Stimulated activated CD4-positive, alpha-beta T cell treated with anti-CD3 and anti-CD28 coated beads, Interleukin-12 subunit alpha, Interleukin-12 subunit beta, amount 100 ng/mL, for 24 hours (primary cell): Measurements from ENCODE around the gene TRANK1.
A peak's percentile ranks its signal among the peaks of the same experiment; 100 is the strongest.
"Not testable (repeated sequence)": the region's sequence is repeated elsewhere in the genome, so short reads cannot be mapped to it uniquely, and the experiment has no call there.

Source experiments
- DNase-seq, 2 experiments: peaks; one replicate each; pipeline ENCODE4 v3.0.0-alpha.2; 2020; ENCODE audit warnings: low read depth in 2 of 2

The TRANK1 gene

DNA sequence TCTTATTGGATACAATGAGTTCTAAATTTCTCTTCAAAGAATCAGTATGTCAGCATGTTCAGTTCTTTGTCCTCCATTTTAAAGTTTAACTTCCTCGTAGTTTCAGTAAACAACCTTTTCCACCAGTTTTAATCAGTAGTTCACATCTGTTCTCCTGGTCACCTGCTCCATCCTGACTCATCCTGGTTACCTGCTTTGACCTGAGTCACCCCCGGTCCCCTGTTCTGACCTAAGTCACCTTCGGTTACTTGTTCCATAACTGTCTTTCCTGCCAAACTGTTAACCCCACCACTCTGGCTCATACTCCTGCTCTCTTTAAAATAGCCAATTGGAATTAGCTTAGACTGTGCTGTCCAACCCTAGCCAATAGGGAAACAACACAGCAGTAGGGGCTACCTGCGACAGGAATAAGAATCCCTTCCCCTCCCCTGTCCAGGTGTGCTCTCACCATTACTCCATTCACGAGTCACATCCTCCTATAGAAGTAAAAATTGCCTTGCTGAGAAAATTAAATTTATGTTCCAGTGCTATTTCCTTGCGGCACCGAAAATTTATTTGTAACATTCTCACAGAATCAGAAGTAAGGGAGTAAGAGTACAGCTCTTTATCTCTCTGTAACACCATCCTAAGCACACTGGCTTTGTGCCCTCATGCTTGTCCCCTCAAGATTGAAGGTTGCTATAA, 23.8 kb downstream of the TRANK1 start:
- DNase-seq, result no peak

- no peak for DNase-seq
These were observed 25.3 kb downstream of the TRANK1 start for GRCh38 chr3:36919439-36920160.

DNA sequence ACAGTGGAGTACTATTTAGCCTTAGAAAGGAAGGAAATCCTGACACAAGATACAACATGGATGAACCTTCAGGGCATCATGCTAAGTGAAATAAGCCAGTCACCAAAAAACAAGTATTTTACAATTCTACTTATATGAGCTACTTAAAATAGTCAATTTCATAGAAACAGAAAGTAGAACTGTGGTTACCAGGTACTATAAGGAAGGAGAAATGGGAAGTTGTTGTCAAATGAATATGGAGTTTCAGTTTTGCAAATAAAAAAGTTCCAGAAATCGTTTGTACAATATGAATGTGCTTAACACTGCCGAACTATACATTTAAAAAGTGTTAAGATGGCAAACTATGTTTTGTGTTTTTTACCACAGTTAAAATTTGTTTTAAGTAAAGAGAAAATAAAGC, 26.8 kb downstream of the TRANK1 start:
- no peak for DNase-seq

- peak in 1 of 2 experiments; percentile 6 for DNase-seq
These were observed 32.7 kb downstream of the TRANK1 start for GRCh38 chr3:36911990-36912804.

- no peak for DNase-seq
These were observed 35.2 kb downstream of the TRANK1 start for GRCh38 chr3:36909666-36910065.

GRCh38 chr3:36909181-36909580, 35.7 kb downstream of the TRANK1 start:
- DNase-seq, result no peak

DNA sequence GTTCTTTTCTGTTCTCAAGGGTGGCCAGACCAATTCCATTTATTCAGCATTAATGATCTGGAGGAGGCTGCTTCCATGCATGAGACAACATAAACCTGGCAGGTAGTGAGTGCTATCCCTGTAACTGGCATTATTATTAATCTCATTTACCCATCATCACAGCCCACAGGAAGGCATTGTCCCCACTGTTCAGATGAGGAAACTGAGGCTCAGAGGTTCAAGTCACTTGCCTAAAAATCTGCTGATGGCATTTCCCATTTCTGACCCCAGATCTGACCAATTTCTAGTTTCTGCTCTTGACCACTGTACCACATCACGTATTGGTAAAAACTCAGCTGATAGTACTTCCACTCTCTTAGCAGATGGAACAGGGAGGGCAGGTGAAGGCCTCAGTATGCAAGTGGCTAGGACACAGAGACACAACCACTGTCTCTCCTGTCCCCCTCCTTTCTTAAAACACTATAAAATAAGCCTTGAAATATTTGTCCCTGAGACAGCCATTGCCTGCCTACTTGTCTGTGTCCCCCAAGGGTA, 36.1 kb downstream of the TRANK1 start:
- DNase-seq, result no peak

DNA sequence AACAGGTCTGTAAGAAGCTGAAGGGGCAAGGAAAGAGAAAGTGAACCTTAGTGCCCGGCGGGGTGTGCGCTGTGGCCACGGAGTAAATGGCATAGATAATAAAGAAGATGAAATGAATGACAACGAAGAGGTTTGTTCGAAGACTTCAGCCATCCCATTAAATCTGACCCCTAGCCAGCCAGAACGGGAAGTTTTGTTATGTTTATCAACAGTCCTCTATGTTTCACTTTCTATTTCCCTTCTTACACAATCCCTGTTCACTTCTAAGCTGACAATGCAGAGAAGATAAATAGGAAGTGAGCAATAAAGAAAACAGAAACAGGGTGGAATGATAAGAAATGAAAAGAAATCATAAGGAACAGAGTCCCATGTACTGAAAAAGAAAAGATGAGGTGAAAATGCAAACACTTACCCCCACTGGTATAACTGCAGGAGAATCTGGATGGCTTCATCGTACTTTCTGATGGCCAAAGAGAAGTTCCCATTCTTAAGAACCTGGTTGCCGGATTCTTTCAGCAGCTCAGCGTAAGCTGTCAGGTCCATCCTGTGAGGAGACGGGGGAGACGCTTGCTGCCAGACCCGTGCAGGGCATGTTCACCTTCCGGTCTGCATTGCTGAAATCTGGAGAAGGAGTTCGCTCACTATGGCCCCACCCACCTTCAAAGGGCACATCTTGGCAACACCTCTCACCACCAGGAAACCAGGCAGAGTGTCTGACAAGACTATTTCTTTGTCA, 36.8 kb downstream of the TRANK1 start:
- peak; percentile 27 to 42 for DNase-seq

- no peak for DNase-seq
These were observed 38.2 kb downstream of the TRANK1 start for GRCh38 chr3:36906504-36907149.

DNA sequence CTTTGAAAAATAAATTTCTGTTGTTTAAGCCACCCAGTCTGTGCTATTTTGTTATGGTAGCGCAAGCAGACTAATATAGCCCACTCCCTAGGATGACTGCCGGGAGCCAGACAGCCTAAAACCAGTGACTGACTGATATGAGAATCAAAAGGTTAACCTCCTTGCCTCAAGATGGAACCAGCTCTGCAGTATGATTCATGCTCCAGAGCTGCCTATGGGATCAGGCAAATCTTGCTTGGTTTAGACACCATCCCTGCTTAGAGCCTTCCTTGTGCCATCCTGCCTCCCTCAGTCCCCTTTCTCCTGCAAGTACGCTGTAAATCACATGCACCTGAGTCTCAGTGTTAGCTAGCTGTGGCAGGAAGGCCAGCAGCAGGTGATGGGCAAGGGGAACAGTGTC, 39.3 kb downstream of the TRANK1 start:
- DNase-seq, result no peak

DNA sequence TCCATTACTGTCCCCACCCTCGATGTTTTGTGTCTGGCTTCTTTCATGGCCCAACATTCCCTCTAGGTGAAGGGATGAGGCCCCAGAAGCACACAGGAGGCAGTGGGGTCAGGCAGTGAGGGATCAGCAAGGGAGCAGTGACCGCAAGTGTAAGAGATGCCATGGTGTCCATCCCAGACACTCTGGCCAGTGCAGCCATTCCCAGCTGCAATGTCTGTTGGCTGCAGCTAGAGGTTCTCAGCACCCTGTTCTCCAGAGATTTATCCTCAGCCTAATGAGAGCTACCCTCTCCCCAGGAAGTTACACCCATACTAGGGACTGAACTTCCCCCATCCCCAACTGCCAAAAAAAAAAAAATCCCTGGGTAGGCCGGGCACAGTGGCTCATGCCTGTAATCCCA, 40.2 kb downstream of the TRANK1 start:
- DNase-seq, result no peak

DNA sequence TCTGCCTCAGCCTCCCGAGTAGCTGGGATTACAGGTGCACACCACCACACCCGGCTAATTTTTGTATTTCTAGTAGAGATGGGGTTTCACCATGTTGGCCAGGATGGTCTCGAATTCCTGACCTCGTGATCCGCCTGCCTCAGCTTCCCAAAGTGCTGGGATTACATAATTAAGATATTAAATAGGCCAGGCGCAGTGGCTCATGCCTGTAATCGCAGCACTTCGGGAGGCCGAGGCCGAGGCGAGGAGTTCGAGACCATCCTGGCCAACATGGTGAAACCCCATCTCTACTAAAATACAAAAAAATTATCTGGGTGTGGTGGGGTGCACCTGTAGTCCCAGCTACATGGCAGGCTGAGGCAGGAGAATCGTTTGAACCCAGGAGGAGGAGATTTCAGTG, 40.8 kb downstream of the TRANK1 start:
- DNase-seq, result not testable (repeated sequence)

- no peak for DNase-seq
These were observed 41.6 kb downstream of the TRANK1 start for GRCh38 chr3:36903119-36903882.

GRCh38 chr3:36901588-36901987, 43.3 kb downstream of the TRANK1 start:
- no peak for DNase-seq

DNA sequence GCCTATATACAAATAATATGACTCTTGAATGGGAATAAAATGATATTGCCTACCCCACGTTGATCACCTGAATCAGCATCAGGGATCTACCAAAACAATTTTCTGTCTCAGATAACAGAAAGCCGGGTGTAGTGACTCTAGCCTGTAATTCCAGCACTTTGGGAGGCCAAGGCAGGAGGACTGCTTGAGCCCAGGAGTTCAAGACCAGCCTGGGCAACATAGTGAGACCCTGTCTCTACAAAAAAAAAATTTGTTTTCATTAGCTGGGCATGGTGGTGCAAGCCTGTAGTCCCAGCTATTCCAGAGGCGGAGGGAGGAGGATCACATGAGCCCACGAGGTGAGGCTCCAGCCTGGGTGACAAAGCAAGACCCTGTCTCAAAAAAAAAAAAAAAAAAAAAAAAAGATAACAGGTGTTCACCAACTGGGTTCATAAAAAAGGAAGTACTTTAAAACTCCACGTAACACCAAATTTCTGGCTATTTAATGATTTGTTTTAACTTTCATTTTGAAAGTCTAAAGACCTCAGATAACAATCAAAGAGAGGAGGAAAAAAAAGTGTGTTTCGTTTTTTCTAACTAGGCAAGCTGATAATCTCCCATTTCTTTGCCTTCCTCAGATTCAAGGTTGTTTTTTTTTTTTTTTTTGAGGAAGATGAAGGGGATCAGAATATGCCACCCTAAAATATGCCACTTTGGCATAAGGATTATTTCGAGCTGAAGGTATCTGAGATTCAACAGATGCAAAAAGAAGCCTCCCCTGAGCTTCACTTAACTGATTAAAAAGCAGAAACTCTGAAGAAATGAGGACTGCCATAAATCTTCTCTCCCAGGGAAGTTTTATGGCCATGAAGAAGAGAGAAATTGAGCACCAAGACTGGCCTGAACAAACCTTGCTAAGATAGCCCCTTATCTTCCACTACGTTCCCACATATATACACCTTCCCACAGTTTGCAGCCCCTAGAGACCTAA, 44.1 kb downstream of the TRANK1 start:
- DNase-seq, result no peak

GRCh38 chr3:36895496-36896409, 49.1 kb downstream of the TRANK1 start:
- DNase-seq, result no peak

- no peak for DNase-seq
These were observed 49.9 kb downstream of the TRANK1 start for GRCh38 chr3:36894914-36895313.

- DNase-seq, result no peak
These were observed 51.0 kb downstream of the TRANK1 start for GRCh38 chr3:36893826-36894225.
